PFSK-1 (cell line): ENCODE data around the gene LRFN2.

Experiments used
- FOXP2 ChIP-seq: optimal IDR thresholded peaks from 2 replicates; pipeline ENCODE3; 2011; ENCODE audit warnings: borderline replicate concordance, control low read depth, inconsistent platforms; ENCODE audit not compliant: insufficient read depth; ENCODE audit errors: extremely low read length, extremely low read depth
- POLR2AphosphoS5 ChIP-seq: IDR thresholded peaks from 2 replicates; pipeline ENCODE4 v1.6.1; 2012; ENCODE audit warnings: low read depth, mild to moderate bottlenecking, control low read depth, low read length, moderate library complexity
- SIN3A ChIP-seq: IDR thresholded peaks from 2 replicates; pipeline ENCODE4 v1.6.1; 2012; ENCODE audit warnings: mild to moderate bottlenecking, low read length, moderate library complexity, borderline replicate concordance; ENCODE audit not compliant: insufficient read depth
- TAF1 ChIP-seq: IDR thresholded peaks from 2 replicates; pipeline ENCODE4 v1.6.1; 2012; ENCODE audit warnings: low read length, control low read depth, borderline replicate concordance; ENCODE audit not compliant: insufficient read depth
- TF ChIP-seq, protein P1 (sequence below), 2 experiments: IDR thresholded peaks; 2 replicates each; pipeline versions ENCODE4 v1.6.1 to v1.8.0; 2011 to 2012; ENCODE audit warnings: low read depth in 2 of 2, low read length in 2 of 2, control low read depth in 1 of 2, inconsistent platforms in 1 of 2, mild to moderate bottlenecking in 1 of 2, moderate library complexity in 1 of 2; ENCODE audit not compliant: insufficient read depth in 1 of 2

Gene LRFN2

GRCh38 chr6:40480678-40481077 is 106.5 kb downstream of the LRFN2 start:
- TF ChIP-seq, protein P1, sequence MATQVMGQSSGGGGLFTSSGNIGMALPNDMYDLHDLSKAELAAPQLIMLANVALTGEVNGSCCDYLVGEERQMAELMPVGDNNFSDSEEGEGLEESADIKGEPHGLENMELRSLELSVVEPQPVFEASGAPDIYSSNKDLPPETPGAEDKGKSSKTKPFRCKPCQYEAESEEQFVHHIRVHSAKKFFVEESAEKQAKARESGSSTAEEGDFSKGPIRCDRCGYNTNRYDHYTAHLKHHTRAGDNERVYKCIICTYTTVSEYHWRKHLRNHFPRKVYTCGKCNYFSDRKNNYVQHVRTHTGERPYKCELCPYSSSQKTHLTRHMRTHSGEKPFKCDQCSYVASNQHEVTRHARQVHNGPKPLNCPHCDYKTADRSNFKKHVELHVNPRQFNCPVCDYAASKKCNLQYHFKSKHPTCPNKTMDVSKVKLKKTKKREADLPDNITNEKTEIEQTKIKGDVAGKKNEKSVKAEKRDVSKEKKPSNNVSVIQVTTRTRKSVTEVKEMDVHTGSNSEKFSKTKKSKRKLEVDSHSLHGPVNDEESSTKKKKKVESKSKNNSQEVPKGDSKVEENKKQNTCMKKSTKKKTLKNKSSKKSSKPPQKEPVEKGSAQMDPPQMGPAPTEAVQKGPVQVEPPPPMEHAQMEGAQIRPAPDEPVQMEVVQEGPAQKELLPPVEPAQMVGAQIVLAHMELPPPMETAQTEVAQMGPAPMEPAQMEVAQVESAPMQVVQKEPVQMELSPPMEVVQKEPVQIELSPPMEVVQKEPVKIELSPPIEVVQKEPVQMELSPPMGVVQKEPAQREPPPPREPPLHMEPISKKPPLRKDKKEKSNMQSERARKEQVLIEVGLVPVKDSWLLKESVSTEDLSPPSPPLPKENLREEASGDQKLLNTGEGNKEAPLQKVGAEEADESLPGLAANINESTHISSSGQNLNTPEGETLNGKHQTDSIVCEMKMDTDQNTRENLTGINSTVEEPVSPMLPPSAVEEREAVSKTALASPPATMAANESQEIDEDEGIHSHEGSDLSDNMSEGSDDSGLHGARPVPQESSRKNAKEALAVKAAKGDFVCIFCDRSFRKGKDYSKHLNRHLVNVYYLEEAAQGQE (IDR thresholded peaks at IDR 0.05; ENCODE audit: insufficient read depth in 1 of 2, low read depth in 2 of 2, low read length in 2 of 2): no peak
- no peak for TF ChIP-seq TAF1
- no peak for TF ChIP-seq SIN3A
- no peak for TF ChIP-seq POLR2AphosphoS5
- no peak for TF ChIP-seq FOXP2

GRCh38 chr6:40479706-40480105 is 107.5 kb downstream of the LRFN2 start:
- TF ChIP-seq POLR2AphosphoS5 (no peak), FOXP2 (no peak), TAF1 (no peak), SIN3A (no peak)
- TF ChIP-seq, protein P1 (IDR thresholded peaks at IDR 0.05; ENCODE audit: insufficient read depth in 1 of 2, low read depth in 2 of 2, low read length in 2 of 2): no peak

GRCh38 chr6:40477246-40478126 is 109.7 kb downstream of the LRFN2 start:
- TF ChIP-seq SIN3A (no peak), FOXP2 (peak; percentile 32)

DNA sequence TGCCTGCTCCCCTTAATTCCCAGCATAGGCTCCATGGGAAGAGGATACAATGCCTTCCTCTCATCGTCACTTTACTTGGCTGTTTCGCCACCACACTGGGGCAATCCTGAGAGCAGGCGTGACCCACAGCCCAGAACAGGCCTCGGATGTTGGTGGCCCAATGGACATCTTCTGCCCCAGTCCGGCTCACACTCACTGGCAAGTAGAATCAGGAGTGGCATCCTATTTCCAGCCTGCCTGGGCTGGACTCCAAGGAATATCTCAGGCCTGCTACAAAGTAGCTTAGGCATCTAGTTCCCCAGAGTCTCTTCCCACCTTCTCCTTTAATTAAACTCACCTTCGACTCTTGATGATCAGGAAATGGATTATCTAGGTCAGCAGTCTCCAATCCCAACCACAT is 110.5 kb downstream of the LRFN2 start:
- TF ChIP-seq, protein P1 (IDR thresholded peaks at IDR 0.05; ENCODE audit: insufficient read depth in 1 of 2, low read depth in 2 of 2, low read length in 2 of 2): no peak
- TF ChIP-seq FOXP2: no peak
- no peak for TF ChIP-seq TAF1
- no peak for TF ChIP-seq SIN3A
- no peak for TF ChIP-seq POLR2AphosphoS5

- TF ChIP-seq, protein P1 (IDR thresholded peaks at IDR 0.05; ENCODE audit: insufficient read depth in 1 of 2, low read depth in 2 of 2, low read length in 2 of 2): no peak
- no peak for TF ChIP-seq SIN3A
- TF ChIP-seq FOXP2: no peak
- no peak for TF ChIP-seq POLR2AphosphoS5
- TF ChIP-seq TAF1: no peak
These were observed 112.2 kb downstream of the LRFN2 start for GRCh38 chr6:40474937-40475336.
